VCaP (cell line): ENCODE measurements around the gene FLACC1.

ENCODE experiments used
- H3K27ac ChIP-seq: fragments of 450-650 bp; 2 replicates; pipeline ENCODE4 v1.5.1; 2017
- CTCF ChIP-seq: fragments of 450-650 bp; conservative IDR thresholded peaks from 2 replicates; pipeline ENCODE4 v1.5.1; 2017; ENCODE audit warnings: mild to moderate bottlenecking, moderate library complexity

The FLACC1 gene

GRCh38 chr2:201275990-201276389, 81.2 kb downstream of the FLACC1 start:
- TF ChIP-seq CTCF = no peak
- no peak overlapping the region for H3K27ac ChIP-seq

GRCh38 chr2:201275069-201275468, 82.1 kb downstream of the FLACC1 start:
- no peak for TF ChIP-seq CTCF

GRCh38 chr2:201273330-201273983, 83.7 kb downstream of the FLACC1 start:
- H3K27ac ChIP-seq = no peak overlapping the region
- TF ChIP-seq CTCF = no peak

More at GRCh38 chr2:201275069-201275468, 82.1 kb downstream of the FLACC1 start:
- no peak overlapping the region for H3K27ac ChIP-seq

GRCh38 chr2:201271917-201272316, 85.2 kb downstream of the FLACC1 start:
- H3K27ac ChIP-seq = no peak overlapping the region
- no peak for TF ChIP-seq CTCF

- no peak for TF ChIP-seq CTCF
Measured at GRCh38 chr2:201270293-201271001, 86.7 kb downstream of the FLACC1 start.

GRCh38 chr2:201269764-201270163, 87.4 kb downstream of the FLACC1 start:
- no peak for TF ChIP-seq CTCF
- H3K27ac ChIP-seq = no peak overlapping the region

More at GRCh38 chr2:201270293-201271001, 86.7 kb downstream of the FLACC1 start:
- no peak overlapping the region for H3K27ac ChIP-seq

- no peak for TF ChIP-seq CTCF
- H3K27ac ChIP-seq = no peak overlapping the region
Measured at GRCh38 chr2:201267278-201268030, 89.7 kb downstream of the FLACC1 start.
